ENCODE data around the gene ZBTB7C. TPM values are rescaled to one million over a fixed set of nuclear protein-coding genes. Genes with fewer than 3 reads are reported as not detected.

Gene ZBTB7C
- total RNA-seq, 1 donor from 2014 or later, result 0.15 TPM

DNA sequence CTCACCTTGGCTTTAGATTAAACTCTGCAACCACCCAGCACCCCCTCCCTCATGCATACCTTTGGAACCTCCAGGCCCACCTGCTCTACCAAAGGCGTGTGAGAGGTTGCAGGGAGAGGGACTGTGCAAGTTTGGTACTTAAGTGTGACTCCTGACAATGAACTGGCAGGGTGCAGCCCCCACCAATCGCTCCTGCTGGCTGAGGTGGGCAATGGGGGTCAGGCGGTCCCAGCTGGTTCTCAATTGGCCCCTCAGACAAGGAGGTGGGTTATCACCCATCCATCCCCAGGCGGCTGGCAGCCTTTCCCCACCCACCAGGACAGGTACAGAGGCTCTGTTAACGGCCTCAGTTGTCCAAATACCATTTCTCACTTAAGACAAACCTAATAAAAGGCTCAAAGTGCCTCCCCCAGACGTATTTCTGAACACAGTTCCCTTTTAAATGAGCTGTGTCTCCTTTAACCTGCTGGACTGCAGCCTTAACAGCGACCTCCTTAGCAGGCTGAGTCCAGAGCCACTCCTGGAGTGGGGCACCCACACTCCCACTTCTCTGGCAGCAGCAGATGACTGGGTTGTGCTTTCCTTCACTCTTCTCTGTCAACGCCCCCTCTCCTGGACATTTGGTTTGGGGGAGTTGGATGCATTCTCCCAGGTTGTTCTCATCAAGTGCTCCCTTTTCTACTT is 309.6 kb downstream of the ZBTB7C start:
- Mint-ChIP-seq H3K27ac (no peak overlapping the region), H3K27me3 (ENCODE audit: insufficient read depth, low read depth) (peaks cover 6% of the 10 kb centered on the region), H3K4me3 (no peak overlapping the region), H3K9me3 (no peaks in the 10 kb centered on the region), H3K4me1 (peaks cover 17% of the 10 kb centered on the region), H3K36me3 (no peaks in the 10 kb centered on the region)
- Histone ChIP-seq H3K9ac (no peak overlapping the region), H3K27ac (no peak overlapping the region), H3K9me3 (ENCODE audit: low read depth) (no peaks in the 10 kb centered on the region), H3K4me2 (peak overlapping the region; percentile 8), H2AFZ (replicated peaks) (no peak overlapping the region), H4K20me1 (ENCODE audit: low read depth) (no peaks in the 10 kb centered on the region), H3K27me3 (no peaks in the 10 kb centered on the region), H3K4me1 (peaks cover 18% of the 10 kb centered on the region), H3F3A (ENCODE audit: low read depth) (no peaks in the 10 kb centered on the region), H3K36me3 (no peaks in the 10 kb centered on the region), H3K4me3 (no peak overlapping the region), H3K79me2 (ENCODE audit: low read depth) (no peaks in the 10 kb centered on the region)
- no peak for DNase-seq (ENCODE audit: low spot score)
- TF ChIP-seq, protein P1, sequence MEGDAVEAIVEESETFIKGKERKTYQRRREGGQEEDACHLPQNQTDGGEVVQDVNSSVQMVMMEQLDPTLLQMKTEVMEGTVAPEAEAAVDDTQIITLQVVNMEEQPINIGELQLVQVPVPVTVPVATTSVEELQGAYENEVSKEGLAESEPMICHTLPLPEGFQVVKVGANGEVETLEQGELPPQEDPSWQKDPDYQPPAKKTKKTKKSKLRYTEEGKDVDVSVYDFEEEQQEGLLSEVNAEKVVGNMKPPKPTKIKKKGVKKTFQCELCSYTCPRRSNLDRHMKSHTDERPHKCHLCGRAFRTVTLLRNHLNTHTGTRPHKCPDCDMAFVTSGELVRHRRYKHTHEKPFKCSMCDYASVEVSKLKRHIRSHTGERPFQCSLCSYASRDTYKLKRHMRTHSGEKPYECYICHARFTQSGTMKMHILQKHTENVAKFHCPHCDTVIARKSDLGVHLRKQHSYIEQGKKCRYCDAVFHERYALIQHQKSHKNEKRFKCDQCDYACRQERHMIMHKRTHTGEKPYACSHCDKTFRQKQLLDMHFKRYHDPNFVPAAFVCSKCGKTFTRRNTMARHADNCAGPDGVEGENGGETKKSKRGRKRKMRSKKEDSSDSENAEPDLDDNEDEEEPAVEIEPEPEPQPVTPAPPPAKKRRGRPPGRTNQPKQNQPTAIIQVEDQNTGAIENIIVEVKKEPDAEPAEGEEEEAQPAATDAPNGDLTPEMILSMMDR (IDR thresholded peaks at IDR 0.05), result no peak
- TF ChIP-seq EZH2 (IDR thresholded peaks at IDR 0.05) (no peak), EZH2phosphoT487 (IDR thresholded peaks at IDR 0.05) (no peak)

DNA sequence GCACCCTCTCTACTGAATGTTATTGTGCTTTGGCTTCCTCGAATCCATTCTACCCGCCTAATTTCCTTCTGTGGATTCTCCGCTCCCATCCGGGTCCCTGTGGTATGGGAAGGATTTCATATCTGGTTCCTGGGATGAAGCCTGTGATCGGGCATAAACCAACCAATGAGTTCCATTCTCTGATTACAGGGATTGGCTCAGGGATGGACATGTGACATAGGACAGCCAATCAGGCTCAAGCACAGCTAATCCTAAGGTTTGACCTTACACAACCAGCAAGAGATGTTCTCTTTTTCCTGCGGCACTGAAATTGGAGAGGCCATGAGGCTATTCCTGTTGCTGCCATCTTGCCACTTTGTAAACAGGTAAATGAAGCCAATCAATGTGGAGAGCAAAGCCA is 310.6 kb downstream of the ZBTB7C start:
- Histone ChIP-seq H3F3A (ENCODE audit: low read depth) (no peaks in the 10 kb centered on the region), H3K9me3 (ENCODE audit: low read depth) (no peaks in the 10 kb centered on the region), H3K4me3 (no peak overlapping the region), H3K27ac (no peak overlapping the region), H3K9ac (no peak overlapping the region), H4K20me1 (ENCODE audit: low read depth) (no peaks in the 10 kb centered on the region), H2AFZ (replicated peaks) (peak overlapping the region; percentile 17), H3K4me2 (no peak overlapping the region), H3K4me1 (peaks cover 16% of the 10 kb centered on the region), H3K27me3 (no peaks in the 10 kb centered on the region), H3K36me3 (no peaks in the 10 kb centered on the region), H3K79me2 (ENCODE audit: low read depth) (no peaks in the 10 kb centered on the region)
- H3K9me3 Mint-ChIP-seq, result no peaks in the 10 kb centered on the region
- peaks cover 5% of the 10 kb centered on the region for H3K27me3 Mint-ChIP-seq (ENCODE audit: insufficient read depth, low read depth)
- H3K27ac Mint-ChIP-seq, result no peak overlapping the region
- no peak for DNase-seq (ENCODE audit: low spot score)
- no peak overlapping the region for H3K4me3 Mint-ChIP-seq
- TF ChIP-seq, protein P1 (IDR thresholded peaks at IDR 0.05), result no peak
- TF ChIP-seq EZH2 (IDR thresholded peaks at IDR 0.05) (no peak), EZH2phosphoT487 (IDR thresholded peaks at IDR 0.05) (no peak)
- peaks cover 17% of the 10 kb centered on the region for H3K4me1 Mint-ChIP-seq
- no peaks in the 10 kb centered on the region for H3K36me3 Mint-ChIP-seq

DNA sequence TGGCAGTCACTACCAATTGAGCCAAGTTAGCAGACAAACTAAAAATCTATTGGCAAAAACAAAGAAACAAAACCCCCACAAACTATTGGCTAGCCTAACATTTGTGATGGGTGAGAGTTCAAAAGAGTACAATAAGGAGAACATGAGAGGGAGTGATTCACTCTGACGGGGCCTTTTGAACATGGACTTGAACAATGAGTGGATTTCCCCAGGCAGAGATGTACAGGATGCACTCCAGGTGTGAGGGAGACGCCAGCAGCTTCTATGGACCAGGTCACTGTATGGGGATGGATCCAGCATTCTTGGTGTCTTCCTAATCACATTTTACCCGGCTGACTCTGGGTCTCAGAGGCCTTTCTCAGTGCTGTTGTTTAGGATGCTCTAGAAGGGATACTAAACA is 311.2 kb downstream of the ZBTB7C start:
- H3K4me3 Mint-ChIP-seq, result no peak overlapping the region
- peaks cover 17% of the 10 kb centered on the region for H3K4me1 Mint-ChIP-seq

More for the DNA sequence above, 311.2 kb downstream of the ZBTB7C start:
- H3K36me3 ChIP-seq, result no peaks in the 10 kb centered on the region
- Mint-ChIP-seq H3K27me3 (ENCODE audit: insufficient read depth, low read depth) (peaks cover 5% of the 10 kb centered on the region), H3K27ac (no peak overlapping the region), H3K9me3 (no peaks in the 10 kb centered on the region), H3K36me3 (no peaks in the 10 kb centered on the region)
- no peak overlapping the region for H3K9ac ChIP-seq
- no peak for DNase-seq (ENCODE audit: low spot score)
- no peaks in the 10 kb centered on the region for H4K20me1 ChIP-seq (ENCODE audit: low read depth)
- no peak overlapping the region for H3K4me2 ChIP-seq
- H3K4me3 ChIP-seq, result no peak overlapping the region
- H3K27me3 ChIP-seq, result no peaks in the 10 kb centered on the region
- H3K27ac ChIP-seq, result no peak overlapping the region
- TF ChIP-seq EZH2 (IDR thresholded peaks at IDR 0.05) (no peak), EZH2phosphoT487 (IDR thresholded peaks at IDR 0.05) (no peak)
- TF ChIP-seq, protein P1 (IDR thresholded peaks at IDR 0.05), result no peak
- no peaks in the 10 kb centered on the region for H3K79me2 ChIP-seq (ENCODE audit: low read depth)
- no peaks in the 10 kb centered on the region for H3F3A ChIP-seq (ENCODE audit: low read depth)
- peaks cover 16% of the 10 kb centered on the region for H3K4me1 ChIP-seq
- no peak overlapping the region for H2AFZ ChIP-seq (replicated peaks)
- H3K9me3 ChIP-seq (ENCODE audit: low read depth), result no peaks in the 10 kb centered on the region
